H4 (cell line): ENCODE measurements around the gene EIF1B. TPM values are rescaled to one million over a fixed set of nuclear protein-coding genes. Genes with fewer than 3 reads are reported as not detected.

Experiments used
- DNase-seq: peaks from one replicate; pipeline ENCODE4 v3.0.0-alpha.2; 2015; ENCODE audit warnings: low spot score
- total RNA-seq: library from RNA; depleted of rRNA; stranded (reverse); fragments of >200 nt; shearing (Covaris generic); gene quantifications from 2 replicates; pipeline ENCODE4 v1.2.3, GENCODE V29; 2014; rRNA removed

EIF1B gene
- total RNA-seq, 1 experiment from 2014 or later = 16.2 TPM

DNA sequence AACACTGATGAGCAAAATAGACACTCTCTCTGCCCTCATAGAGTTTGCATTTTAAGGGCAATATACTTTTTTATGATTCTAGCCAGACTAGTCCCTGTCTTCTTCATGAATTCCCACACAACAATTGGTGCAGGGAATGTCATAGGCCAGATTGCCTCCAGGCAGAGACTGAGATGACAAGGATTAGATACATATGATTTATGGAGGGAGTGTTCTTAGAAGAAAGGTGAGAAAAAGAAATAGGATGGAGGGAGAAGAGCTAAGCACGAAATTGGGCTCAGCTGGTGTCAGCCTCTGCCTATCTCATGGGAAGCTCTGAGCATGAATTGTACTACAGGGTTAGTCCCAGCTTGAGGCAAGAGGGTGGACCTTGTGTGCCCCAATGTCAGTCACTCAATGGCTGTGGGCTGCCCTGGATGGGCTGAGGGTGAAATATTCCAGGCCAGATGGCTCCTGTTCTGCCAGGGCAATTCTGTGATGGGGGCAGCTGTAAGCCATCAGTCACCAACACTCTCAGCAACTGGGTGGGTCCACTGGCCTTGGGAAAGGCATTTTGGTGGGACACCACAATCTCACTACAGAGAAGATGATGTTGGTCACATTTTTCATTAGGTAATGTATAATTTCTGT, 31.1 kb downstream of the EIF1B start:
- no peak for DNase-seq

DNA sequence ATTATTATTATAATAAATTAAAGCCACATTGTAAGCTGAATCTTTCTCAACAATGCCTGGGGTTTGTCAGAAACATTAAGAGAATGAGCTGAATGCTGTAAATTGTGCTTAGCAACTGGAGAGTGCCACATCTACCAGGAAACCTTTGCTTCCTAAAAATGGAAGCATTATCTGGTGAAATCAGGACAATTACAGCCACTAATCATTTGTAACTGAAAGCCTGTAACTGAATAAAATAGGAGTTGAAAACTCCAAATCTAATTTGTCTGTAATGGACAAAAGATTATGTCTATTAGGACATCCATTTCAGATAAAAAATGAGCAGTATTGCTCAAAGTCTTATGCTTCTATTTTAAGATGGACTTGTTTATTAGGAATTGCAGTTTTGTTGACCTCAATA, 32.2 kb downstream of the EIF1B start:
- no peak for DNase-seq

DNA sequence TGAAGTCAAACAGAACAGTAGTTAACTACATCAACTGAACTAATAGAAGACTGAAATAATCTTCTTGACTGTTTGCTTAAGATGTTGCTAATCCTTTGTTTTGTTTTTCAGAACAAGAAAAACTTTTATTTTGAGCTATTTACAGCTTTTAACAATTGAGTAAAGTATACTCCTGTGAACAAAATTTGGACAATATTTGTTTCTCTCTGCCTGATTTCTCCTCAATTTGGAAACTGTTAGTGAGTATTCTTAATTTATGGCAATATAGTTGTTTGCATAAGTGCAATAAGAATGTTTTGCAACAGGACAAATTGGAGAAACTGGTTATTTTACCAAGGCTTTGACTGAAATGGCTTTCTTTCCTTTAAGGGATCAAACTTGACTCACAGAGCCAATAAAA, 41.0 kb downstream of the EIF1B start:
- no peak for DNase-seq

DNA sequence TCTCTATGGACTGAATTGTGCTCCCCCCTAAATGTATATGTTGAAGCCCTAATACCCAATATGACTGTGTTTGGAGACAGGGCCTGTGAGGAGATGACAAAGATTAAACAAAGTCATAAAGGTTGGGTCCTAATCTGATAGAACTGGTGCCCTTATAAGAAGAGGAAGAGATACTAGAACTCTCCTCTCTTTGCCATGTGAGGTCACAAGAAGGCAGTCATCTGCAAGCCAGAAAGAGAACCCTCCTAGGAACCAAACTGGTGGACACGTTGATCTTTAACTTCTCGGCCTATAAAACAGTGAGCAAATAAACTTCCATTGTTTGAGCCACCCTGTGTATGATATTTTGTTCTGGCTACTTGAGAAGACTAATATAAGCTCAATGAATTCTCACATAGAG, 45.9 kb downstream of the EIF1B start:
- DNase-seq = no peak

DNA sequence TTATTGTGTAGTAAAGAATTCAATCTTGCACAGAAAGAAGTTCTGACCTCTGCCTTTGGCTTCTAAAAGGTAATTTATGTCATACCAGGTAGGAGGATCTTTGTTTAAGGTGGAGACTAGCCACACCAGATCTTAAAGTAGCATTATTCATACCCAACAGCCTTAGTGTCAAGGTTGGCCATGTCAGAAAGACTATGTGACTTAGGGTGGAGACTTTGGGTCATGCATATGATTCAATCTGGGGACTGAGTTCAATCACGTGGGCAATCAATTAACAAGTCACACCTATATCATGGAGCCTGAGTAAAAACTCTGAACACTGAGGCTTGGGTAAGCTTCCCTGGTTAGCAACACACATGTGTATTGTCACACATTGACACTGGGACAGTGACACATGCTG, 48.9 kb downstream of the EIF1B start:
- DNase-seq = no peak

Other genes starting within 250 kb of the EIF1B start
- gene ENTPD3, start 77.5 kb downstream of the EIF1B start, total RNA-seq = not detected in 2 replicates
- 334 TPM in 2 replicates for gene RPL14, start 147.6 kb downstream of the EIF1B start, total RNA-seq
- 3.1 and 3.9 TPM in 2 replicates for gene ZNF619, start 167.4 kb downstream of the EIF1B start, total RNA-seq
- gene ZNF620, start 196.3 kb downstream of the EIF1B start, total RNA-seq = 0.66 TPM in 1 of 2 replicates, not detected in the other
- 3.5 and 10.0 TPM in 2 replicates for gene ZNF621, start 215.3 kb downstream of the EIF1B start, total RNA-seq